Lower leg skin (tissue), 4 donors: ENCODE measurements around the gene PLS1. TPM values are rescaled to one million over a fixed set of nuclear protein-coding genes. Genes with fewer than 3 reads are reported as not detected.

Experiments used
- DNase-seq, 2 donors: peaks; one replicate each; pipeline ENCODE4 v3.0.0-alpha.2; 2019; ENCODE audit warnings: low spot score in 2 of 2
- H3K4me3 ChIP-seq: fragments of 200-600 bp; sonication (generic); 2 replicates; pipeline ENCODE4 v1.5.1; 2017; ENCODE audit warnings: mild to moderate bottlenecking, low read depth; ENCODE audit not compliant: poor library complexity, severe bottlenecking
- CTCF ChIP-seq, 3 donors: fragments of 450-650 bp; IDR thresholded peaks; one replicate each; pipeline ENCODE4 v1.5.1; 2016; ENCODE audit warnings: antibody characterized with exemption in 3 of 3, mild to moderate bottlenecking in 3 of 3, moderate library complexity in 2 of 3
- POLR2A ChIP-seq, 2 donors: fragments of 450-650 bp; IDR thresholded peaks; one replicate each; pipeline ENCODE4 v1.6.1; 2016 to 2017; ENCODE audit warnings: antibody characterized with exemption in 2 of 2, mild to moderate bottlenecking in 1 of 2, moderate library complexity in 1 of 2
- WGBS, 2 donors: methylation state at CpG; one replicate each; pipeline ENCODE4 v1.1.5; 2018; 5-methylcytosine and 5-hydroxymethylcytosine counted together
- intact Hi-C: fragments of 100-400 bp; cut with DNase I; formaldehyde crosslinking; loops from one replicate; pipeline ENCODE4 v1.15.0; 2023; ENCODE audit warnings: low total_unique reads
- total RNA-seq, 4 donors: library from RNA; depleted of rRNA; stranded (reverse); fragments of >200 nt; gene quantifications; one replicate each; pipeline ENCODE4 v1.1.0, GENCODE V29; 2016

The PLS1 gene
- total RNA-seq, 4 donors from 2014 or later: 6.1 to 8.6 (median 6.9) TPM

- no peak overlapping the region for H3K4me3 ChIP-seq
- no peak for DNase-seq
- TF ChIP-seq POLR2A (IDR thresholded peaks at IDR 0.05): no peak
- no peak for TF ChIP-seq CTCF (IDR thresholded peaks at IDR 0.05)
- intact Hi-C loops: no loop called here
These were observed 8.7 kb downstream of the PLS1 start for GRCh38 chr3:142604940-142605339.

GRCh38 chr3:142608631-142609030 lies 12.4 kb downstream of the PLS1 start:
- intact Hi-C loops: no loop called here
- WGBS, 2 donors: 64 to 83% methylated on average over 1 of the region's 1 CpG
- DNase-seq: no peak
- no peak overlapping the region for H3K4me3 ChIP-seq
- TF ChIP-seq CTCF (IDR thresholded peaks at IDR 0.05) (no peak), POLR2A (IDR thresholded peaks at IDR 0.05) (no peak)

- intact Hi-C loops: no loop called here
- no peak overlapping the region for H3K4me3 ChIP-seq
- WGBS, 2 donors: 82 to 86% methylated on average over 1 of the region's 1 CpG
- DNase-seq: no peak
- no peak for TF ChIP-seq CTCF (IDR thresholded peaks at IDR 0.05)
- no peak for TF ChIP-seq POLR2A (IDR thresholded peaks at IDR 0.05)
These were observed 12.9 kb downstream of the PLS1 start for GRCh38 chr3:142609136-142609535.

- intact Hi-C loops: no loop called here
- WGBS, 2 donors: 90 to 95% methylated on average over 1 of the region's 1 CpG
- DNase-seq: no peak
- TF ChIP-seq POLR2A (IDR thresholded peaks at IDR 0.05) (no peak), CTCF (IDR thresholded peaks at IDR 0.05) (no peak)
- H3K4me3 ChIP-seq: no peak overlapping the region
These were observed 15.0 kb downstream of the PLS1 start for GRCh38 chr3:142611206-142611605.

GRCh38 chr3:142613491-142613890 lies 17.3 kb downstream of the PLS1 start:
- TF ChIP-seq CTCF (IDR thresholded peaks at IDR 0.05): no peak
- TF ChIP-seq POLR2A (IDR thresholded peaks at IDR 0.05): no peak
- intact Hi-C loops: no loop called here
- no peak for DNase-seq
- H3K4me3 ChIP-seq: no peak overlapping the region
- 64 to 88% methylated on average over 1 of the region's 1 CpG for WGBS, 2 donors

GRCh38 chr3:142614059-142614626 lies 17.9 kb downstream of the PLS1 start:
- WGBS, 2 donors: 83 to 85% methylated on average over 2 of the region's 2 CpGs
- DNase-seq: no peak
- TF ChIP-seq CTCF (IDR thresholded peaks at IDR 0.05) (no peak), POLR2A (IDR thresholded peaks at IDR 0.05) (no peak)
- H3K4me3 ChIP-seq: no peak overlapping the region
- intact Hi-C loops: no loop called here
